Natural killer cell (primary cell): ENCODE data around the gene DAPK2. TPM values are rescaled to one million over a fixed set of nuclear protein-coding genes. Genes with fewer than 3 reads are reported as not detected.

ENCODE experiments used
- ATAC-seq, 3 donors: fragments of 150-1000 bp in 2 of 3; fragments of 200-7000 bp in 1 of 3; cut with Tn5 transposase; 1 replicate in 1 of 3; 2 replicates in 2 of 3; pipeline ENCODE4 v1.10.0; 2021; ENCODE audit warnings: mild to moderate bottlenecking in 2 of 3, moderate library complexity in 2 of 3
- DNase-seq, 2 donors: peaks; one replicate each; pipeline versions ENCODE4 v3.0.0 to v3.0.0-alpha.2; 2013 to 2021; ENCODE audit warnings: mixed read lengths in 1 of 2
- H3K27ac ChIP-seq: one replicate; pipeline ENCODE4 v1.5.1; 2013; ENCODE audit warnings: mild to moderate bottlenecking, low read length
- H3K27me3 ChIP-seq: one replicate; pipeline ENCODE4 v1.6.1; 2013; ENCODE audit warnings: low read length; ENCODE audit not compliant: control insufficient read depth, insufficient read depth
- H3K36me3 ChIP-seq: one replicate; pipeline ENCODE4 v1.6.1; 2013; ENCODE audit warnings: low read length; ENCODE audit not compliant: control insufficient read depth, insufficient read depth
- H3K4me1 ChIP-seq: one replicate; pipeline ENCODE4 v1.6.1; 2013; ENCODE audit warnings: low read length; ENCODE audit not compliant: control insufficient read depth, insufficient read depth
- H3K4me3 ChIP-seq: one replicate; pipeline ENCODE4 v1.5.1; 2013; ENCODE audit warnings: low read length
- H3K9me3 ChIP-seq: one replicate; pipeline ENCODE4 v1.6.1; 2013; ENCODE audit warnings: low read length; ENCODE audit not compliant: control insufficient read depth, insufficient read depth
- H3K27ac Mint-ChIP-seq, 2 donors: one replicate each; pipeline ENCODE4 v1.8.0; 2022; ENCODE audit warnings: mild to moderate bottlenecking in 2 of 2, mixed read lengths in 2 of 2, moderate library complexity in 1 of 2
- H3K27me3 Mint-ChIP-seq, 2 donors: one replicate each; pipeline ENCODE4 v1.8.0; 2022; ENCODE audit warnings: low read depth in 2 of 2, mixed read lengths in 2 of 2
- H3K36me3 Mint-ChIP-seq: one replicate; pipeline ENCODE4 v1.8.0; 2022; ENCODE audit warnings: mixed read lengths
- H3K4me1 Mint-ChIP-seq, 2 donors: one replicate each; pipeline ENCODE4 v1.8.0; 2022; ENCODE audit warnings: mixed read lengths in 2 of 2
- H3K4me3 Mint-ChIP-seq: one replicate; pipeline ENCODE4 v1.8.0; 2022; ENCODE audit warnings: mild to moderate bottlenecking, moderate library complexity, mixed read lengths
- H3K9me3 Mint-ChIP-seq, 2 donors: one replicate each; pipeline ENCODE4 v1.8.0; 2022; ENCODE audit warnings: mixed read lengths in 2 of 2
- WGBS: methylation state at CpG from one replicate; pipeline ENCODE4 v1.1.7; 2013; ENCODE audit warnings: missing lambda C conversion rate; ENCODE audit not compliant: insufficient coverage; 5-methylcytosine and 5-hydroxymethylcytosine counted together
- intact Hi-C: fragments of 100-400 bp; cut with micrococcal nuclease; formaldehyde crosslinking; loops from one replicate; pipeline ENCODE4 v1.14.2; 2022
- total RNA-seq, 4 donors: library from RNA; stranded (reverse); fragments of 120-200 nt in 1 of 4; gene quantifications; one replicate each; pipeline versions ENCODE4 v1.2.3 to v1.2.4, GENCODE V29; 2013 to 2022
- TF ChIP-seq, protein P1 (sequence below): fragments of 200-600 bp; IDR thresholded peaks from one replicate; pipeline ENCODE4 v1.8.0; 2022; ENCODE audit warnings: antibody characterized with exemption

Gene DAPK2
- total RNA-seq, 3 donors from 2014 or later (not counting 1 experiment from before 2014, with no cell fraction given): 3.7 to 25.3 (median 6.0) TPM

DNA sequence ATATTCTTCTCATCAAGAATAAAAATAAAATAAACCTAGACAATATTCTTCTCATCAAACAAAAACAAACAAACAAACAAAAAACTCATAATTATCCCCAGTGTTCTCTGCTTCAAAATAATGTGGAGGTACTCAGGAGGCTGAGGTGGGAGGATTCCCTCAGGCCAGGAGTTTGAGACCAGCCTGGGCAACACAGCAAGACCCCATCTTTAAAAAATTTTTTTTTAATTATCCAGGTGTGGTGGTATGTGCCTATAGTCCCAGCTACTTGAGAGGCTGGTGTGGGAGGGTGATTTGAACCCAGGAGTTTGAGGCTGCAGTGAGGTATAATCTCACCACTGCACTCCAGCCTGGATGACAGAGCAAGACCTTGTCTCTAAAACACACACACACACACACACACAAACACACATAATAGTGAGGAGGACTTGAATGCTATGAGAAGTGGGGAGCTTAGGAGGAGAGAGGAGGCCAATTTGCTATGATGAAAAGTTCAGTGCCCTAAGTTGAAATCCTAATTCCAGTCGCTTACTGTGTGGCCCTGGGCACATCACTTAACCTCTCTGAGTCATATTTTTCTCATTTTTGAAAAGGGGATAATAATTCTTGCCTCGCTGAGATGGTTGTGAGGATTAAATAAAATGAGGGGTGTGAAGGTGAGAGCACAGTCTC, 176.8 kb downstream of the DAPK2 start:
- intact Hi-C loops: no loop called here
- no peaks in the 10 kb centered on the region for H3K4me1 ChIP-seq
- ATAC-seq (no peak), DNase-seq (no peak)
- peaks cover 0 to 2% of the 10 kb centered on the region in 2 donors for H3K27me3 Mint-ChIP-seq
- H3K27ac ChIP-seq: no peak overlapping the region
- no peaks in the 10 kb centered on the region for H3K36me3 ChIP-seq
- TF ChIP-seq, protein P1, sequence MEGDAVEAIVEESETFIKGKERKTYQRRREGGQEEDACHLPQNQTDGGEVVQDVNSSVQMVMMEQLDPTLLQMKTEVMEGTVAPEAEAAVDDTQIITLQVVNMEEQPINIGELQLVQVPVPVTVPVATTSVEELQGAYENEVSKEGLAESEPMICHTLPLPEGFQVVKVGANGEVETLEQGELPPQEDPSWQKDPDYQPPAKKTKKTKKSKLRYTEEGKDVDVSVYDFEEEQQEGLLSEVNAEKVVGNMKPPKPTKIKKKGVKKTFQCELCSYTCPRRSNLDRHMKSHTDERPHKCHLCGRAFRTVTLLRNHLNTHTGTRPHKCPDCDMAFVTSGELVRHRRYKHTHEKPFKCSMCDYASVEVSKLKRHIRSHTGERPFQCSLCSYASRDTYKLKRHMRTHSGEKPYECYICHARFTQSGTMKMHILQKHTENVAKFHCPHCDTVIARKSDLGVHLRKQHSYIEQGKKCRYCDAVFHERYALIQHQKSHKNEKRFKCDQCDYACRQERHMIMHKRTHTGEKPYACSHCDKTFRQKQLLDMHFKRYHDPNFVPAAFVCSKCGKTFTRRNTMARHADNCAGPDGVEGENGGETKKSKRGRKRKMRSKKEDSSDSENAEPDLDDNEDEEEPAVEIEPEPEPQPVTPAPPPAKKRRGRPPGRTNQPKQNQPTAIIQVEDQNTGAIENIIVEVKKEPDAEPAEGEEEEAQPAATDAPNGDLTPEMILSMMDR: no peak
- no peaks in the 10 kb centered on the region for H3K27me3 ChIP-seq
- no peak overlapping the region for H3K27ac Mint-ChIP-seq
- no peaks in the 10 kb centered on the region for H3K9me3 Mint-ChIP-seq
- H3K4me3 Mint-ChIP-seq: no peak overlapping the region
- peaks cover 0 to 5% of the 10 kb centered on the region in 2 donors for H3K4me1 Mint-ChIP-seq
- no peaks in the 10 kb centered on the region for H3K36me3 Mint-ChIP-seq
- no peak overlapping the region for H3K4me3 ChIP-seq
- H3K9me3 ChIP-seq: no peaks in the 10 kb centered on the region
- WGBS: 86% methylated on average over 2 of the region's 2 CpGs

DNA sequence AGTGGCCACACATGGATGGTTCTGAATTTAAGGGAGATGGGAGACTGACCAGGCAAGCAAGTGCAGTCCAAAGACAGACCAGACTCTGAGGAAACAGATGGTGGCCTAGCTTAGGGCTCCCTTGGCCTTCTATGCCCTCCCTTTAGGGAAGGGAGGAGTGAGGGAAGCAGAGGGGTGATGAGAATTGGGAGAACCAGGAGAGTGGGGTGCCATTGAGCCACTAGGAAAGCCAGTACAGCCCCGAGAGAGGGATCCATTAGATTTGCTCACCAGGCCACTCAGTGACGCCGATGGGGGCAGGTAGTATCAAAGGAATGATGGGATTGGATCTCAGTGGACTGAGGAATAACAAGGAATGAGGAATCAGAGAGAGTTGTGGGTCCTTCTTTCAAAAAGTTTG, 182.1 kb downstream of the DAPK2 start:
- H3K27ac Mint-ChIP-seq: no peak overlapping the region
- WGBS: 63% methylated on average over 3 of the region's 3 CpGs
- no peak for DNase-seq
- Histone ChIP-seq H3K4me1 (peaks cover 11% of the 10 kb centered on the region), H3K27me3 (no peaks in the 10 kb centered on the region), H3K4me3 (no peak overlapping the region), H3K36me3 (no peaks in the 10 kb centered on the region), H3K27ac (no peak overlapping the region), H3K9me3 (no peaks in the 10 kb centered on the region)
- H3K4me3 Mint-ChIP-seq: no peak overlapping the region
- H3K9me3 Mint-ChIP-seq: no peaks in the 10 kb centered on the region
- intact Hi-C loops: no loop called here
- H3K27me3 Mint-ChIP-seq: peaks cover 0 to 2% of the 10 kb centered on the region in 2 donors
- H3K4me1 Mint-ChIP-seq: peaks cover 11 to 17% of the 10 kb centered on the region in 2 donors
- ATAC-seq: no peak
- H3K36me3 Mint-ChIP-seq: no peaks in the 10 kb centered on the region
- TF ChIP-seq, protein P1: no peak

DNA sequence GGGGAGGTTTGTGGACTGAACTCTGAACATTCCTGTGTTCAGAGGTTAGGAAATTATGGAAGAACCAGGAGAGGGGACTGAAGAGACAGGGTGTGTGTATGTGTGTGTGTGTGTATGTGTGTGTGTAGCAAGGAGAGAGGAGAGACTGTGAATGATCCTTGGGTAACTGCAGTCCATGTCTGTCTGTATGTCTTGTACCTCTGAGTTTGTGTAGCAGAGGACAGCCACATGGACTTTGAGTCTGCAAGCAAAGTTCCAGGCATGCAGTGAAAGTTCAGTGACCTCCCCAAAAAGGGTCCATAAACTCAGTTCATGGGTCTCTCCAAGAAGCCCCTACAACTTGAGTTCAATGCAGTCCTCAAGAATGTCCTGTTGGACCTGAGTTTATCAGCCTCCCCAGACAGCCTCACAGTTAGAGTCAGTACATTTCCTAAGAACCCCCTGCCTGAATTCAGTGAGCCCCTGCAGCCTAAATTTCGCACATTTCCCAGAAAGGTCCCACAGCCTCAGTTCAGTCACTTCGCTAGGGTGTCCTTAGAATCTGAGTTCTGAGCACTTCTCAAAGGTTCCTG, 184.3 kb downstream of the DAPK2 start:
- Histone ChIP-seq H3K36me3 (no peaks in the 10 kb centered on the region), H3K4me3 (no peak overlapping the region), H3K9me3 (no peaks in the 10 kb centered on the region), H3K4me1 (peaks cover 11% of the 10 kb centered on the region), H3K27me3 (no peaks in the 10 kb centered on the region), H3K27ac (no peak overlapping the region)
- H3K4me3 Mint-ChIP-seq: no peak overlapping the region
- intact Hi-C loops: no loop called here
- H3K4me1 Mint-ChIP-seq: peaks cover 16 to 24% of the 10 kb centered on the region in 2 donors
- H3K36me3 Mint-ChIP-seq: no peaks in the 10 kb centered on the region
- H3K27ac Mint-ChIP-seq: no peak overlapping the region
- 91% methylated on average over 2 of the region's 2 CpGs for WGBS
- no peaks in the 10 kb centered on the region for H3K9me3 Mint-ChIP-seq
- TF ChIP-seq, protein P1: no peak
- H3K27me3 Mint-ChIP-seq: no peaks in the 10 kb centered on the region
- DNase-seq (no peak), ATAC-seq (no peak)
